GM12892 (cell line): ENCODE measurements around the gene KCNN2.

Experiments
- POLR2A ChIP-seq: IDR thresholded peaks from 2 replicates; pipeline ENCODE4 v1.6.1; 2011; ENCODE audit warnings: low read depth, low read length, control low read depth
- POLR2AphosphoS5 ChIP-seq: IDR thresholded peaks from 2 replicates; pipeline ENCODE4 v1.6.1; 2011; ENCODE audit warnings: low read depth, low read length, control low read depth
- TAF1 ChIP-seq: IDR thresholded peaks from 2 replicates; pipeline ENCODE4 v1.6.1; 2011; ENCODE audit warnings: low read depth, mild to moderate bottlenecking, control low read depth, low read length, borderline replicate concordance

GRCh38 chr5:114473541-114473940, 111.7 kb downstream of the KCNN2 start:
- TF ChIP-seq POLR2AphosphoS5 (no peak), POLR2A (no peak), TAF1 (no peak)
